Measurements from ENCODE around the gene IGFBP7.

Gene IGFBP7

GRCh38 chr4:57109411-57109846 is 756 bp downstream of the IGFBP7 start:
- TF ChIP-seq CTCF (IDR thresholded peaks at IDR 0.05; ENCODE audit: control insufficient read depth, extremely low read depth, insufficient read depth): no peak
- no peak for DNase-seq (ENCODE audit: low read depth)

GRCh38 chr4:57106181-57106580 is 4.0 kb downstream of the IGFBP7 start:
- TF ChIP-seq CTCF (IDR thresholded peaks at IDR 0.05; ENCODE audit: control insufficient read depth, extremely low read depth, insufficient read depth): no peak
- no peak overlapping the region for H3K4me3 ChIP-seq (ENCODE audit: low read depth, low read length)
- DNase-seq (ENCODE audit: low read depth): no peak

More at GRCh38 chr4:57109411-57109846, 756 bp downstream of the IGFBP7 start:
- H3K4me3 ChIP-seq (ENCODE audit: low read depth, low read length): no peak overlapping the region

GRCh38 chr4:57104706-57105560 is 5.3 kb downstream of the IGFBP7 start:
- no peak for DNase-seq (ENCODE audit: low read depth)
- H3K4me3 ChIP-seq (ENCODE audit: low read depth, low read length): no peak overlapping the region
- no peak for TF ChIP-seq CTCF (IDR thresholded peaks at IDR 0.05; ENCODE audit: control insufficient read depth, extremely low read depth, insufficient read depth)

- no peak overlapping the region for H3K4me3 ChIP-seq (ENCODE audit: low read depth, low read length)
- DNase-seq (ENCODE audit: low read depth): no peak
- TF ChIP-seq CTCF (IDR thresholded peaks at IDR 0.05; ENCODE audit: control insufficient read depth, extremely low read depth, insufficient read depth): no peak
Observed at GRCh38 chr4:57103051-57103450, 7.1 kb downstream of the IGFBP7 start.

- H3K4me3 ChIP-seq (ENCODE audit: low read depth, low read length): no peak overlapping the region
- TF ChIP-seq CTCF (IDR thresholded peaks at IDR 0.05; ENCODE audit: control insufficient read depth, extremely low read depth, insufficient read depth): no peak
- no peak for DNase-seq (ENCODE audit: low read depth)
Observed at GRCh38 chr4:57102050-57102624, 8.0 kb downstream of the IGFBP7 start.

GRCh38 chr4:57100979-57101651 is 9.1 kb downstream of the IGFBP7 start:
- DNase-seq (ENCODE audit: low read depth): no peak
- no peak overlapping the region for H3K4me3 ChIP-seq (ENCODE audit: low read depth, low read length)
- TF ChIP-seq CTCF (IDR thresholded peaks at IDR 0.05; ENCODE audit: control insufficient read depth, extremely low read depth, insufficient read depth): no peak
